ENCODE results near the gene CLVS2.

GRCh38 chr6:122947355-122947754, 48.7 kb upstream of the CLVS2 start:
- peak; percentile 67 for TF ChIP-seq CTCF (IDR thresholded peaks at IDR 0.05)
- no peak for TF ChIP-seq EZH2 (IDR thresholded peaks at IDR 0.05)
- no peak for TF ChIP-seq EZH2phosphoT487 (IDR thresholded peaks at IDR 0.05)
